HEK293 (cell line): ENCODE measurements around the gene ZNF25.

ENCODE experiments used
- ZFP69B ChIP-seq: fragments of 450-650 bp; formaldehyde crosslinking; IDR thresholded peaks from 2 replicates; pipeline ENCODE4 v1.5.1; 2016; ENCODE audit warnings: missing biosample characterization, missing genetic modification characterization
- ZNF121 ChIP-seq: fragments of 450-650 bp; formaldehyde crosslinking; IDR thresholded peaks from 2 replicates; pipeline ENCODE4 v1.5.1; 2016; ENCODE audit warnings: missing biosample characterization, missing genetic modification characterization
- ZNF221 ChIP-seq: fragments of 450-650 bp; formaldehyde crosslinking; IDR thresholded peaks from 2 replicates; pipeline ENCODE4 v1.5.1; 2017; ENCODE audit warnings: missing biosample characterization, missing genetic modification characterization, borderline replicate concordance
- ZNF274 ChIP-seq, 2 experiments: fragments of 200-500 bp in 1 of 2; fragments of 450-650 bp in 1 of 2; sonication (Bioruptor generic) in 1 of 2; formaldehyde crosslinking in 1 of 2; IDR thresholded peaks; 2 replicates each; pipeline versions ENCODE4 v1.5.1 to v1.6.1; 2014 to 2016; ENCODE audit warnings: borderline replicate concordance in 1 of 2, inconsistent platforms in 1 of 2, low read length in 1 of 2, missing biosample characterization in 1 of 2, missing genetic modification characterization in 1 of 2
- TF ChIP-seq, protein P1 (sequence below): fragments of 450-650 bp; formaldehyde crosslinking; IDR thresholded peaks from 2 replicates; pipeline ENCODE4 v1.5.1; 2016; ENCODE audit warnings: missing biosample characterization, missing genetic modification characterization
- TF ChIP-seq, protein P2 (sequence below): fragments of 450-650 bp; formaldehyde crosslinking; IDR thresholded peaks from 2 replicates; pipeline ENCODE4 v1.5.1; 2016; ENCODE audit warnings: missing biosample characterization, missing genetic modification characterization
- TF ChIP-seq, protein P3 (sequence below): fragments of 450-650 bp; formaldehyde crosslinking; IDR thresholded peaks from 2 replicates; pipeline ENCODE4 v1.5.1; 2016; ENCODE audit warnings: missing biosample characterization, missing genetic modification characterization

DNA sequence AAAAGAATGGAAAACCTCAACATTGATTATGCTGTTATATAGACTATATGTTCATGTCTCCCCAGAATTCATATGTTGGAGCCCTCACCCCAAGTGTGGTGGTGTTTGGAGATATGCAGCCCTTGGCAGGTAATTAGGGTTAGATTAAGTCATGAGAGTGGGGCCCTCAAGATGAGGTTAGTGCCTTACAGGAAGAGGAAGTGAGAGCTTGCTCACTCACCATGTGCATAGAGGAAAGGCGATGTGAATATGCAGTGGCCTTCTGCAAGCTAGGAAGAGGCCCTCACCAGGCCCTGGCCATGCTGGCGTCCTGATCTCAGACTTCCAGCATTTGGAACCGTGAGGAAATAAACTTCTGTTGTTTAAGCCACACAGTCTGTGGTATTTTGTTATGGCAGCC lies 48.8 kb upstream of the ZNF25 start:
- TF ChIP-seq ZNF274 (IDR thresholded peaks at IDR 0.05; ENCODE audit: low read length) (no peak), ZNF274 (tag by site-specific recombination; IDR thresholded peaks at IDR 0.05; ENCODE audit: borderline replicate concordance) (no peak), ZNF121 (tag by site-specific recombination) (no peak), ZFP69B (tag by site-specific recombination) (no peak), ZNF221 (no peak)
- TF ChIP-seq, protein P1, sequence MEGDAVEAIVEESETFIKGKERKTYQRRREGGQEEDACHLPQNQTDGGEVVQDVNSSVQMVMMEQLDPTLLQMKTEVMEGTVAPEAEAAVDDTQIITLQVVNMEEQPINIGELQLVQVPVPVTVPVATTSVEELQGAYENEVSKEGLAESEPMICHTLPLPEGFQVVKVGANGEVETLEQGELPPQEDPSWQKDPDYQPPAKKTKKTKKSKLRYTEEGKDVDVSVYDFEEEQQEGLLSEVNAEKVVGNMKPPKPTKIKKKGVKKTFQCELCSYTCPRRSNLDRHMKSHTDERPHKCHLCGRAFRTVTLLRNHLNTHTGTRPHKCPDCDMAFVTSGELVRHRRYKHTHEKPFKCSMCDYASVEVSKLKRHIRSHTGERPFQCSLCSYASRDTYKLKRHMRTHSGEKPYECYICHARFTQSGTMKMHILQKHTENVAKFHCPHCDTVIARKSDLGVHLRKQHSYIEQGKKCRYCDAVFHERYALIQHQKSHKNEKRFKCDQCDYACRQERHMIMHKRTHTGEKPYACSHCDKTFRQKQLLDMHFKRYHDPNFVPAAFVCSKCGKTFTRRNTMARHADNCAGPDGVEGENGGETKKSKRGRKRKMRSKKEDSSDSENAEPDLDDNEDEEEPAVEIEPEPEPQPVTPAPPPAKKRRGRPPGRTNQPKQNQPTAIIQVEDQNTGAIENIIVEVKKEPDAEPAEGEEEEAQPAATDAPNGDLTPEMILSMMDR (tag by site-specific recombination): no peak
- TF ChIP-seq, protein P2, sequence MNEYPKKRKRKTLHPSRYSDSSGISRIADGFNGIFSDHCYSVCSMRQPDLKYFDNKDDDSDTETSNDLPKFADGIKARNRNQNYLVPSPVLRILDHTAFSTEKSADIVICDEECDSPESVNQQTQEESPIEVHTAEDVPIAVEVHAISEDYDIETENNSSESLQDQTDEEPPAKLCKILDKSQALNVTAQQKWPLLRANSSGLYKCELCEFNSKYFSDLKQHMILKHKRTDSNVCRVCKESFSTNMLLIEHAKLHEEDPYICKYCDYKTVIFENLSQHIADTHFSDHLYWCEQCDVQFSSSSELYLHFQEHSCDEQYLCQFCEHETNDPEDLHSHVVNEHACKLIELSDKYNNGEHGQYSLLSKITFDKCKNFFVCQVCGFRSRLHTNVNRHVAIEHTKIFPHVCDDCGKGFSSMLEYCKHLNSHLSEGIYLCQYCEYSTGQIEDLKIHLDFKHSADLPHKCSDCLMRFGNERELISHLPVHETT: no peak
- TF ChIP-seq, protein P3, sequence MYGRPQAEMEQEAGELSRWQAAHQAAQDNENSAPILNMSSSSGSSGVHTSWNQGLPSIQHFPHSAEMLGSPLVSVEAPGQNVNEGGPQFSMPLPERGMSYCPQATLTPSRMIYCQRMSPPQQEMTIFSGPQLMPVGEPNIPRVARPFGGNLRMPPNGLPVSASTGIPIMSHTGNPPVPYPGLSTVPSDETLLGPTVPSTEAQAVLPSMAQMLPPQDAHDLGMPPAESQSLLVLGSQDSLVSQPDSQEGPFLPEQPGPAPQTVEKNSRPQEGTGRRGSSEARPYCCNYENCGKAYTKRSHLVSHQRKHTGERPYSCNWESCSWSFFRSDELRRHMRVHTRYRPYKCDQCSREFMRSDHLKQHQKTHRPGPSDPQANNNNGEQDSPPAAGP (tag by site-specific recombination): no peak
